ENCODE measurements around the gene TRAF2.

DNA sequence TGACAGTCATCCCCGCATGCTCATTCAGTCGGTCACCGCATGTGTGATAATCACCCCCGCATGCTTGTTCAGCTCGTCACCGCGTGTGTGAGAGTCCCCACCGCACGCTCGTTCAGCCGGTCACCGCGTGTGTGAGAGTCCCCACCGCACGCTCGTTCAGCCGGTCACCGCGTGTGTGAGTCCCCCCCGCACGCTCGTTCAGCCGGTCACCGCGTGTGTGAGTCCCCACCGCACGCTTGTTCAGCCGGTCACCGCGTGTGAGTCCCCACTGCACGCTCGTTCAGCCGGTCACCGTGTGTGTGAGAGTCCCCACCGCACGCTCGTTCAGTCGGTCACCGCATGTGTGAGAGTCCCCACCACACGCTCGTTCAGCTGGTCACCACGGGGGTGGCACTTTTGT lies 3.5 kb downstream of the TRAF2 start:
- TF ChIP-seq POLR2A (IDR thresholded peaks at IDR 0.05; ENCODE audit: low read length) (no peak), POLR2AphosphoS2 (conservative IDR thresholded peaks at IDR 0.05; ENCODE audit: low read length) (no peak), CHD2 (IDR thresholded peaks at IDR 0.05; ENCODE audit: low read length, partially characterized antibody) (no peak), CTCF (IDR thresholded peaks at IDR 0.05) (no peak), PBX3 (IDR thresholded peaks at IDR 0.05) (no peak), JUN (IDR thresholded peaks at IDR 0.05) (no peak), CBX2 (IDR thresholded peaks at IDR 0.05; ENCODE audit: borderline replicate concordance, low read depth) (no peak), MYC (IDR thresholded peaks at IDR 0.05; ENCODE audit: borderline replicate concordance, low read length) (no peak), RAD21 (conservative IDR thresholded peaks at IDR 0.05 in 1 of 2, IDR thresholded peaks at IDR 0.05 in 1 of 2) (no peak), BHLHE40 (IDR thresholded peaks at IDR 0.05; ENCODE audit: low read depth, low read length) (no peak)
